K562 (cell line): ENCODE measurements around the gene TP53BP1. TPM values are rescaled to one million over a fixed set of nuclear protein-coding genes. Genes with fewer than 3 reads are reported as not detected.
A peak's percentile ranks its signal among the peaks of the same experiment; 100 is the strongest.

Experiments used
- CBX2 ChIP-seq: fragments of 200-600 bp; sonication (generic); IDR thresholded peaks from one replicate; pipeline ENCODE4 v1.6.1; 2012; ENCODE audit warnings: mild to moderate bottlenecking, low read length, inconsistent platforms; ENCODE audit not compliant: insufficient read depth, poor library complexity, severe bottlenecking
- FIP1L1 ChIP-seq: fragments of 200-400 bp; formaldehyde crosslinking; IDR thresholded peaks from 2 replicates; pipeline ENCODE4 v1.6.1; 2018; ENCODE audit warnings: mild to moderate bottlenecking, low read depth, low read length; ENCODE audit not compliant: poor library complexity, severe bottlenecking
- GABPB1 ChIP-seq: sonication (generic); formaldehyde crosslinking; IDR thresholded peaks from 2 replicates; pipeline ENCODE4 v1.8.0; 2022; ENCODE audit warnings: mild to moderate bottlenecking, missing genetic modification reagents
- HEY1 ChIP-seq: fragments of 250-450 bp; sonication (Bioruptor Pico); IDR thresholded peaks from 2 replicates; pipeline ENCODE4 v1.5.0; 2020; ENCODE audit warnings: mild to moderate bottlenecking, moderate library complexity, borderline replicate concordance
- KAT8 ChIP-seq: fragments of 450-650 bp; IDR thresholded peaks from 2 replicates; pipeline ENCODE4 v1.6.1; 2016; ENCODE audit warnings: low read depth, mild to moderate bottlenecking
- L3MBTL2 ChIP-seq: fragments of 450-650 bp; IDR thresholded peaks from 2 replicates; pipeline ENCODE4 v1.6.1; 2016; ENCODE audit warnings: mild to moderate bottlenecking, moderate library complexity
- ZNF586 ChIP-seq: fragments of 450-650 bp; formaldehyde crosslinking; conservative IDR thresholded peaks from 2 replicates; pipeline ENCODE4 v1.4.0; 2020; ENCODE audit warnings: mild to moderate bottlenecking, moderate library complexity
- ZNF695 ChIP-seq: fragments of 450-650 bp; formaldehyde crosslinking; IDR thresholded peaks from 2 replicates; pipeline ENCODE4 v1.4.0; 2020; ENCODE audit warnings: mild to moderate bottlenecking, moderate library complexity
- polyA plus RNA-seq, 8 experiments: library from polyadenylated mRNA; depleted of rRNA in 4 of 8; stranded (reverse) in 5 of 8; unstranded in 3 of 8; fragments of >200 nt; fragmentation: Nextera tagmentation in 2 of 8; fragmentation: Illumina TruSeq in 1 of 8; extraction: Ambion mirVana in 2 of 8; extraction: Trizol in 1 of 8; gene quantifications; 2 replicates each; pipeline versions ENCODE4 v1.2.1 to v1.2.3, GENCODE V29; 2011 to 2014; ENCODE audit warnings: inconsistent platforms in 1 of 8, missing spikeins in 1 of 8
- total RNA-seq, 7 experiments: library from RNA; depleted of rRNA in 6 of 7; stranded (reverse); fragments of >200 nt in 6 of 7; fragmentation: Illumina TruSeq in 2 of 7; extraction: Trizol in 2 of 7; gene quantifications; 2 replicates each; pipeline versions ENCODE4 v1.2.1 to v1.2.3, GENCODE V29; 2011 to 2021; ENCODE audit warnings: low replicate concordance in 1 of 7
- TF ChIP-seq, protein P1 (sequence below): fragments of 450-650 bp; IDR thresholded peaks from 2 replicates; pipeline ENCODE4 v1.6.1; 2016; ENCODE audit warnings: antibody characterized with exemption
- TF ChIP-seq, protein P2 (sequence below), 2 experiments: fragments of 450-650 bp in 1 of 2; sonication (generic) in 1 of 2; formaldehyde crosslinking in 1 of 2; IDR thresholded peaks; 2 replicates each; pipeline versions ENCODE4 v1.7.1 to v1.9.0; 2016 to 2022; ENCODE audit warnings: inconsistent platforms in 1 of 2, mild to moderate bottlenecking in 1 of 2, missing genetic modification reagents in 1 of 2
- TF ChIP-seq, protein P3 (sequence below): sonication (generic); formaldehyde crosslinking; IDR thresholded peaks from 2 replicates; pipeline ENCODE4 v1.8.1; 2023; ENCODE audit warnings: mild to moderate bottlenecking, missing genetic modification reagents
- TF ChIP-seq, protein P4 (sequence below): fragments of 250-450 bp; sonication (Bioruptor Pico); IDR thresholded peaks from 2 replicates; pipeline ENCODE4 v1.8.0; 2022; ENCODE audit warnings: moderate library complexity, mild to moderate bottlenecking, inconsistent platforms

The TP53BP1 gene
- total and polyA plus RNA-seq, 9 of the 15 experiments (the other 6 are each of a cell fraction or from before 2014, with no cell fraction given), result 5.7 to 63.3 (median 30.9) TPM

DNA sequence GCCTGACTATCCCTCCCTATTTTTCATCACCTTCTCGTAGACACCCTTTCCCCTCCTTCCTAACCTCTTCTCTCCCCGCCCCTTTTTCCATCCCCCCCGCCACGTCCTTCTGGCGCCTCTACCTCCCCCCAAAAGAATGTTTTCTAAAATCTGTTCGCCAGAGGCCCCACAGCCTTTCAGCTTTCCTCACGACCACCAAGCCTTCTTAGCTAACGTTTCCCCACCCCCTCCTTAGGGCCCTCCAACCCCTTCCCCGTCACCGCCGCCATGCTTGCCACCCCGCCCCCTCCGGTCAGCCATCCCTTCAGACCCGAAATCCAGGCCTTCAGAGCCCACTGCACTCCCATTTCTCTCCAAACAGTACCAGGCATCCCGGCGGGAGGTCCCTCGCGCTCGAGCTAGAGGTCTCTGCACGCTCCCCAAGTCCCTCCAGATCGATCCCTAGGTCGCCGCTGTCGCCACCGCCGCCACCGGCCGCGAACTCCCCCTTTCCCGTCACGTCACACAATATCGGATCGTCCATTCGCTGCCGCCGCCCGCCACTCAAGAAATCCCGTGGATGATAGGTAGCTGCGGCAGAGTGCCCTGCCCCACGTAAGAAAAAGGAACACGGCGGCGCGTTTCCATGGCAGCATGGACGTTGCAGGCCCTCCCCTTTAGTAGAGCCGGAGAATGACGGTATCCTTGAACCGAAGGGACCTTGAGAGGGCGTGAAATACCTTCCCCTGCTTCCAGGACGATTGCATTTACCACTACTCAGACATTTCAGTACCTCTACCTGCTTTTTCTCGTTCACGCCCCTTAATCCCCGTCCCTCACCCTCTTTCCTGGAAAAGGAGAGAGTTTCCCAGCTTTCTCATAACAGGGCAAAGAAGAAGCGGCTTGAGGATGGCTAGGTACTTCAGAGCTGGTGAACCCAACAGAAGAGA lies at the start of gene TP53BP1 (continued):
- TF ChIP-seq HEY1 (CRISPR knock-in tag), result no peak
- TF ChIP-seq, protein P1, sequence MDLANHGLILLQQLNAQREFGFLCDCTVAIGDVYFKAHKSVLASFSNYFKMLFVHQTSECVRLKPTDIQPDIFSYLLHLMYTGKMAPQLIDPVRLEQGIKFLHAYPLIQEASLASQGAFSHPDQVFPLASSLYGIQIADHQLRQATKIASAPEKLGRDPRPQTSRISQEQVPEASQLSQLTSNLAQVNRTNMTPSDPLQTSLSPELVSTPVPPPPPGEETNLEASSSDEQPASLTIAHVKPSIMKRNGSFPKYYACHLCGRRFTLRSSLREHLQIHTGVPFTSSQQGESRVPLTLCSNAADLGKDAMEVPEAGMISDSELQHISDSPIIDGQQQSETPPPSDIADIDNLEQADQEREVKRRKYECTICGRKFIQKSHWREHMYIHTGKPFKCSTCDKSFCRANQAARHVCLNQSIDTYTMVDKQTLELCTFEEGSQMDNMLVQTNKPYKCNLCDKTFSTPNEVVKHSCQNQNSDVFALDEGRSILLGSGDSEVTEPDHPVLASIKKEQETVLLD, result 0 out of 2 replicates have a peak, but pooled peaks have one; percentile 66
- TF ChIP-seq, protein P2, sequence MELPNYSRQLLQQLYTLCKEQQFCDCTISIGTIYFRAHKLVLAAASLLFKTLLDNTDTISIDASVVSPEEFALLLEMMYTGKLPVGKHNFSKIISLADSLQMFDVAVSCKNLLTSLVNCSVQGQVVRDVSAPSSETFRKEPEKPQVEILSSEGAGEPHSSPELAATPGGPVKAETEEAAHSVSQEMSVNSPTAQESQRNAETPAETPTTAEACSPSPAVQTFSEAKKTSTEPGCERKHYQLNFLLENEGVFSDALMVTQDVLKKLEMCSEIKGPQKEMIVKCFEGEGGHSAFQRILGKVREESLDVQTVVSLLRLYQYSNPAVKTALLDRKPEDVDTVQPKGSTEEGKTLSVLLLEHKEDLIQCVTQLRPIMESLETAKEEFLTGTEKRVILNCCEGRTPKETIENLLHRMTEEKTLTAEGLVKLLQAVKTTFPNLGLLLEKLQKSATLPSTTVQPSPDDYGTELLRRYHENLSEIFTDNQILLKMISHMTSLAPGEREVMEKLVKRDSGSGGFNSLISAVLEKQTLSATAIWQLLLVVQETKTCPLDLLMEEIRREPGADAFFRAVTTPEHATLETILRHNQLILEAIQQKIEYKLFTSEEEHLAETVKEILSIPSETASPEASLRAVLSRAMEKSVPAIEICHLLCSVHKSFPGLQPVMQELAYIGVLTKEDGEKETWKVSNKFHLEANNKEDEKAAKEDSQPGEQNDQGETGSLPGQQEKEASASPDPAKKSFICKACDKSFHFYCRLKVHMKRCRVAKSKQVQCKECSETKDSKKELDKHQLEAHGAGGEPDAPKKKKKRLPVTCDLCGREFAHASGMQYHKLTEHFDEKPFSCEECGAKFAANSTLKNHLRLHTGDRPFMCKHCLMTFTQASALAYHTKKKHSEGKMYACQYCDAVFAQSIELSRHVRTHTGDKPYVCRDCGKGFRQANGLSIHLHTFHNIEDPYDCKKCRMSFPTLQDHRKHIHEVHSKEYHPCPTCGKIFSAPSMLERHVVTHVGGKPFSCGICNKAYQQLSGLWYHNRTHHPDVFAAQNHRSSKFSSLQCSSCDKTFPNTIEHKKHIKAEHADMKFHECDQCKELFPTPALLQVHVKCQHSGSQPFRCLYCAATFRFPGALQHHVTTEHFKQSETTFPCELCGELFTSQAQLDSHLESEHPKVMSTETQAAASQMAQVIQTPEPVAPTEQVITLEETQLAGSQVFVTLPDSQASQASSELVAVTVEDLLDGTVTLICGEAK (IDR thresholded peaks at IDR 0.05), result peak; percentile 67
- TF ChIP-seq, protein P2 (CRISPR knock-in tag; IDR thresholded peaks at IDR 0.05), result no peak
- no peak for TF ChIP-seq KAT8
- peak; percentile 52; the same call in 1 of the 2 replicates for TF ChIP-seq GABPB1 (CRISPR knock-in tag)
- TF ChIP-seq FIP1L1, result no peak
- TF ChIP-seq, protein P3, sequence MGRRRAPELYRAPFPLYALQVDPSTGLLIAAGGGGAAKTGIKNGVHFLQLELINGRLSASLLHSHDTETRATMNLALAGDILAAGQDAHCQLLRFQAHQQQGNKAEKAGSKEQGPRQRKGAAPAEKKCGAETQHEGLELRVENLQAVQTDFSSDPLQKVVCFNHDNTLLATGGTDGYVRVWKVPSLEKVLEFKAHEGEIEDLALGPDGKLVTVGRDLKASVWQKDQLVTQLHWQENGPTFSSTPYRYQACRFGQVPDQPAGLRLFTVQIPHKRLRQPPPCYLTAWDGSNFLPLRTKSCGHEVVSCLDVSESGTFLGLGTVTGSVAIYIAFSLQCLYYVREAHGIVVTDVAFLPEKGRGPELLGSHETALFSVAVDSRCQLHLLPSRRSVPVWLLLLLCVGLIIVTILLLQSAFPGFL (CRISPR knock-in tag), result no peak
- TF ChIP-seq ZNF695 (CRISPR knock-in tag), result no peak
- TF ChIP-seq ZNF586 (CRISPR knock-in tag), result no peak
- TF ChIP-seq CBX2, result no peak
- TF ChIP-seq L3MBTL2, result peak; percentile 35; the same call in 1 of the 2 replicates
- TF ChIP-seq, protein P4, sequence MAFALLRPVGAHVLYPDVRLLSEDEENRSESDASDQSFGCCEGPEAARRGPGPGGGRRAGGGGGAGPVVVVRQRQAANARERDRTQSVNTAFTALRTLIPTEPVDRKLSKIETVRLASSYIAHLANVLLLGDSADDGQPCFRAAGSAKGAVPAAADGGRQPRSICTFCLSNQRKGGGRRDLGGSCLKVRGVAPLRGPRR (CRISPR knock-in tag), result no peak
